HG02763 (cell line): ENCODE results near the gene SMIM38.
"Not testable (repeated sequence)": the region's sequence is repeated elsewhere in the genome, so short reads cannot be mapped to it uniquely, and the experiment has no call there.

Source experiments
- ATAC-seq: cut with Tn5 transposase; IDR thresholded peaks from one replicate; pipeline ENCODE4 v1.9.1; 2021; ENCODE audit warnings: mild to moderate bottlenecking, moderate library complexity; ENCODE audit not compliant: unreplicated experiment

The SMIM38 gene

DNA sequence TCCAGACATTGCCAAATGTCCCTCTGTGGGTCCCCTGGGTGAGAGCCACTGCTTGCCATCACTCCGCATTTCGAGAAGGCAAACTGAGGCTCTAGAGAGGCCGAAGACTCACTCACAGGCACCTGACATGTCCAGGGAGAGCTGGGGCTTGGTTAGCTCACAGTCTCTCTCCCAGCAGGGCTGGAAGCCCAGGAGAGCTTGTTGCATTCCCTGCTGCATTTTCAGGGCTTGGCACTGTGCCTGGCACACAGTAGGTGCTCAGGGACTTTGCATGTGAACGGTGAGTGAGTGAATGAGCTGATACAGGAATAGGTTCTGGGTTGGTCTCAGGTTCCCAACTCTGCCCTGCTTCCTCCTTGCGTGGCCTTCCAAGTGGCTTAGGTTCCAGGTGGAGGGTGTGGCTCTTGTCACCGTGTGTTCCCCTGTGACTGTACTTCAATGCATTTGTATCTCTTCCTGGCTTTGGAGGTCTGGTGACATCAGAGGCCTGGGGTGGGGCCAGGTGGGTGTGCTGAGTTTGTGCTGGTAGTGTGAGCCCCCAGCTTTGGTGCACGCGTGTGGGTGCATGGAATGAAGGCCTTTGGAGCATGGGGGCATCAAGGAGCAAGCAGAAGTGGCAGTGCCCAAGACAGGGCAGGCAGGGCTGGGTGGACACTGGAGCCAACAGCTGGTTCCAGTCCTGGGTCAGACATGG lies 18.4 kb upstream of the SMIM38 start:
- ATAC-seq: no peak

DNA sequence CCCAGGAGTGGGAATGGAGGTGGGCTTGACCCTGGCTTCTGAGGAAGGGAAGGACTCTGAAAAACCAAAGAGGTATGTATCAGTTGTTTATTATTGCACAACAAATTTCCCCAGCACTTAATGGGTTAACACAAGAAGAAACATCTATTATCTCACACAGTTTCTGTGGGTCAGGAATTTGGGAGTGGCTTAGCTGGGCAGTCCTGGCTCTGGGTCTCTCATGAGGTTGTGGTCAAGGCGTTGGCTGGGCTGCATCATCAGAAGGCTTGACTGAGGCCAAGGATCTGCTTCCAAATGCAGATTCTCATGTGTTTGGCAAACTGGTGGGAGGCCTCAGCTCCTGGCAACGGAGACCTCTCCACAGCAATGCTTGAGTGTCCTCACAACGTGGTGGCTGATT lies 17.5 kb upstream of the SMIM38 start:
- ATAC-seq: no peak

DNA sequence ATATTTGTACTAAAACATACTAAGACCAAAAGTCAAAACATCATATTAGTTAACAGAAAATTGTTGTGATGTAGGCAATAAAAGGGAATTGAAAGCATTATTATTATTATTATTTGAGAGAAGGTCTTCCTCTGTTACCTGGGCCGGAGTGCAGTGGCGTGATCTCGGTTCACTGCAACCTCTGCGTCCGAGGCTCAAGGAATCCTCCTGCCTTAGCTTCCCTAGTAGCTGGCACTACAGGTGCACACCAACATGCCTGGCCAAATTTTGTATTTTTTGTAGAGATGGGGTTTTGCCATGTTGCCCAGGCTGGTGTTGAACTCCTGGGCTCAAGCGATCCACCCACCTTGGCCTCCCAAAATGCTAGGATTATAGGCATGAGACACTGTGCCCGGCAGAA lies 15.6 kb upstream of the SMIM38 start:
- not testable (repeated sequence) for ATAC-seq

DNA sequence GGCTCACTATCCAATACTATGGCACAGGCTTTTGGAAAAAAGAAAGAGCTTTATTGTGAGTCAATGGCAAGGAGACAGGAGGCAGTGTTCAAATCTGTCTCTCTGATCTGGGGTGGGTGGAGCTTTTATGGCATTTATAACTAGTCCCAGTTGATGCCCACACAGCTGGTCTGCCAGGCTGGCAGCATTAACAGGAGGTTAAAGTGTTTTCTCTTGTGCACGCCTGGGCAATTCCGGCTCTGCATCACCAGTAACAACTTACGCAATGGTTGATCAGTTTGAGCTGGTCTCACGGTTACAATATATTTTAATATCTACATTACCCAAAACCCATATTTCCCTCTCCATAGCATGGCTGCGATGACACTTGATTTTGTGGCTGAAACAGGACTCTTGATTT lies 15.1 kb upstream of the SMIM38 start:
- ATAC-seq: no peak

DNA sequence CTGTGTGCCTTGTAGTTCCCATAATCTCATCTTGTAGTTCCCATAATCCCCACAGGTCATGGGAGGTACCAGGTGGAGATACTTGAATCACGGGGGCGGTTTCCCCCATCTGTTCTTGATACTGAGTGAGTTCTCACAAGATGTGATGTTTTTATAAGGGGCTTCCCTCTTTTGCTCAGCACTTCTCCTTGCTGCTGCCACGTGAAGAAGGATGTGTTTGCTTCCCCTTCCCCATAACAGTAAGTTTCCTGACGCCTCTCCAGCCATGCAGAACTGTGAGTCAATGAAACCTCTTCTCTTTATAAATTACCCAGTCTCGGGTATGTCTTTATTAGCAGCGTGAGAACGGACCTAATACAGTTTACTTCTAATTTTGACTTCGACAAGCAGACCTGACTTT lies 14.0 kb upstream of the SMIM38 start:
- no peak for ATAC-seq

DNA sequence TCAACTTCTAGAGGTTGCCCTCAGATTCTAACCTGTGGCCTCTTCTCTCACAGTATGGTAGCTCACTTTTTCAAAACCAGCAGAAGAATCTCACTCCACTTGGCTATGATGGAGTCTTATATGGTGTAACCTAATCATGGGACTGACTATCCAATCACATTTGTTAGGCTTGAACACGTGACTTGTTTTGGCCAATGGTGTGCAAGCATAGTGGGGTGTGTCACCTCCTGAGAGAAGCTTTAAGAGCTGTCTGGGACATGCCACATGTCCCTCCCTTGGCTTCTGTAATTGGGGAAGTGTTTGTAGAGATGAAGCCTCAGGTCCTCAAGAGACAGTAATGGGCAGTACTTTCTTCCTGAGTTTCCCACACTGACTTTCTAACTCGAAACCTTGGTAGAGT lies 12.8 kb upstream of the SMIM38 start:
- no peak for ATAC-seq

DNA sequence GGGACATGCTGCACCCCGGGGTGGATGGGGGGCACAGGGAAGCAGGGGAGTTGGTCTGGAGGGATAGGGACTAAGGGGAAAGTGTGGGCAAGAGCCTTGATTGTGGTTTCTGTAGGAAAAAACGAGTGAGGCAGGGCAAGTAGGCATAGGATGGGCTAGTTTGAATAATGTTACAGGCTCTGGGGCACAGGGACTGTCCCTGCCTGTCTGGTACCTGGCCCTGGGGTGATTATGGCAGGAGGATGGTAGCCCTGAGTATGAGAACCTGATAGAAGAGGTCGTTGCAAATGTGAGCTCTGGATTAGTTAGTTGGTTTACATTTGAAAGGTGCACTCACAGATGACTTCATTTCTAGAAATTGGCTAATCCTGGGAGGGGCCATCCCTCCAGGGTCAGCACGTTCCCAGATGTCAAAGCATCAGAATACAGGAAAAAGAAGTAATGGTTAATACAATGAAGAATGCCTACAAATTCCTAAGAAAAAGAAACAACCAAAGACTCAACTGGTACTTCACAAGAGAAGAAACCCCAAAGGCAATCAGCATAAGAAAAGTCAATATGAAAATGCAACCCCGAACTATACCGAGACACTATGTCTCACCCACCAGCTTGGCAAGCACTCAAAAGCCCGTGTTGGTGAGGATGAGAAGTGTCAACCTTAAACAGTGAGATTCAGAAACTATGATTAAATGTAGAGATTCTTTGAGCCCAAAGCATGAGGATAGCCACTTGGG lies 11.3 kb upstream of the SMIM38 start:
- ATAC-seq: no peak

DNA sequence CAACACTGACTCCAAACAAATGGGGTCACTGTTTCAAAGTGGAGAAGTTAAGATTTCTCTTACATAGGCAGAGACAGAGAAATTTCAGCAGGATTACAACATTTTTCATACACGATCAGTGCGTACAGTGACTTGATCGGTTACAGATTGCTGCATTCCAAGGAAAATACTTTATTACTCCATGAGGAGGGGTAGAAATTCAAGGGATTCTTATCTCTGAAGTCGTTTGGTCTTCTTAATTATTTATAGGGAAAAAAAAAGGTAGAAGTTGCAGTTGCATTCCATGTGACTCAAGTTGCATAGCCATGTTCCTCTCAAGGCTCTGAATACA lies 10.7 kb upstream of the SMIM38 start:
- no peak for ATAC-seq

DNA sequence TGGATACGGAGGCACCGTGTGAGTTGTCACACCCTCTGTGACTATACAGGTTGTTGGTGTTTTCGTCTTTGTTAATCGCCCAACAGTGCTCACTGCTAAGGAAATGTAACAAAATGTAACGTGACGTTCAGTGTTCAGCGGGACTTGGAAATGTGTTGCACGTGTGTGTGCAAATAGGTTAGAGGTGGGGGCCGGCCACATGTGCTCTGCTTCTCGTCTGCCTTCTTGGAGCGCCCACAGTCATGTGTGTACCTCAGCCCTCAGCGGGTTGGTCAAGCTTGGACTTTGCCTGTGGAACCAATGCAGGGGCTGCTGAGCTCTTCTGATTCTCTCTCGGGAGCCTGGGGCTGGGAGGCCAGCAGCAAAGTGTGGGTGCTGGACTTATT lies 7.4 kb upstream of the SMIM38 start:
- ATAC-seq: no peak

DNA sequence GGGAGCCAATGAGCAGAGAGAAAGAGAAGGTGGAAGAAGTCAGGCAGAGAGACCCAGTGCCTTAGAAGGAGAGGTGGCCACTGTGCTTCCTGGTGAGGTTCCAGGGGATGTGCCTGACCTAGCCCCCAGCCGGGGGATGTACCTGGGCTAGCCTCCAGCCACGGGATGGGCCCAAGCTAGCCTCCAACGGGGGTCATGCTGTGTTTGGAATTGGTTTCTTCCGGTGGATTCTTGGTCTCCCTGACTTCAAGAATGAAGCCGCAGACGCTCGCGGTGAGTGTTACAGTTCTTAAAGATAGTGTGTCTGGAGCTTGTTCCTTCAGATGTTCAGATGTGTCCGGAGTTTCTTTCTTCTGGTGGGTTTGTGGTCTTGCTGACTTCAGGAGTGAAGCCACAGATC lies 6.9 kb upstream of the SMIM38 start:
- ATAC-seq: no peak

DNA sequence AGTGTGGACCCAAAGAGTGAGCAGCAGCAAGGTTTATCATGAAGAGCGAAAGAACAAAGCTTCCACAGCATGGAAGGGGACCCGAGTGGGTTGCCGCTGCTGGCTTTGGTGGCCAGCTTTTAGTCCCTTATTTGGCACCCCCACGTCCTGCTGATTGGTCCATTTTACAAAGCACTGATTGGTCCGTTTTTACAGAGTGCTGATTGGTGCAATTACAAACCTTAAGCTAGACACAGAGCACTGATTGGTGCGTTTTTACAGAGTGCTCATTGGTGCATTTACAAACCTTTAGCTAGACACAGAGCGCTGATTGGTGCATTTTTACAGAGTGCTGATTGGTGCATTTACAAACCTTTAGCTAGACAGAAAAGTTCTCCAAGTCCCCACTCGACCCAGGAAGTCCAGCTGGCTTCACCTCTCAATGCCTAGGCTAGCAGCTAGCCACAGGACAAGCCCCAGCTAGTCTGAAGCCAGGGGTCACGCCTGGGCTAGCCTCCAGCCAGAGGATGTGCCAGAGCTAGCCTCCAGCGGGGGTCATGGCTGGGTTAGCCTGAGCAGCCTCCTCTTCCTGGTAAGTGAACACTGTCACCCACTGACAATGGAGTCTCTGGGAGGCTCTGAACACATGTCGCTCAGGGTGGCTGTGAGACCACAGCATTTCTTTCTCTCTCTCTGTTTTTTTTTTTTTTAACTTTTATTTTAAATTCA lies 6.2 kb upstream of the SMIM38 start:
- not testable (repeated sequence) for ATAC-seq

DNA sequence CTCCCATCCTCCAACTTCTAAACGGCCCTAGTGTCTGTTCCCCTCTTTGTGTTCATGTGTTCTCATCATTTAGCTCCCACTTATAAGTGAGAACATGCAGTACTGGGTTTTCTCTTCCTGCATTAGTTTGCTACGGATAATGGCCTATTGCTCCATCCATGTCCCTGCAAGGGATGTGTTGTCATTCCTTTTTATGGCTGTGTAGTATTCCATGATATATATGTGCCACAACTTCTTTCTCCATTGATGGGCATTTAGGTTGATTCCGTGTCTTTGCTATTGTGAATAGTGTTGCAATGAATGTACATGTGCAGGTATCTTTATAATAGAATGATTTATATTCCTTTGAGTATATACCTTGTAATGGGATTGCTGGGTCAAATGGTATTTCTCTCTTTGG lies 5.6 kb upstream of the SMIM38 start:
- ATAC-seq: no peak

DNA sequence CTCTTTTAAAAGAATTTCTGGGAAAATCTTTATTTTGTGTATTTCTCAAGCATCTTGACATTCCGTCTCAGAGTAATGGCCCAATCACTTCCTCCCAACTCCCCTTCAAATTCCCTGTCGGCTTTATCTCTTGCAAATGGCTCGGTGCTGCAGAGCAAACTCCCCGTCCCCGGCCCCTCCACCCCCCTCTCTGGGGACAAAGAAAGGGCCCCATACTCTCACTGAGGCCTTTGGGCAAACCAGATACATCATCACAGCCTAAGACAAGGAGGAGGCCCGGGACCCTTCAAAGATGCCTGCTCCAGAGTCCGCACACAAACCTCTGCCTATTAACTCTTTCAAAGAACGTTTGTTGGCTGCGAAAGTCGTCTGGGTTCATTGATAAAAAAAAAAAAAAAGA lies 3.9 kb upstream of the SMIM38 start:
- no peak for ATAC-seq

DNA sequence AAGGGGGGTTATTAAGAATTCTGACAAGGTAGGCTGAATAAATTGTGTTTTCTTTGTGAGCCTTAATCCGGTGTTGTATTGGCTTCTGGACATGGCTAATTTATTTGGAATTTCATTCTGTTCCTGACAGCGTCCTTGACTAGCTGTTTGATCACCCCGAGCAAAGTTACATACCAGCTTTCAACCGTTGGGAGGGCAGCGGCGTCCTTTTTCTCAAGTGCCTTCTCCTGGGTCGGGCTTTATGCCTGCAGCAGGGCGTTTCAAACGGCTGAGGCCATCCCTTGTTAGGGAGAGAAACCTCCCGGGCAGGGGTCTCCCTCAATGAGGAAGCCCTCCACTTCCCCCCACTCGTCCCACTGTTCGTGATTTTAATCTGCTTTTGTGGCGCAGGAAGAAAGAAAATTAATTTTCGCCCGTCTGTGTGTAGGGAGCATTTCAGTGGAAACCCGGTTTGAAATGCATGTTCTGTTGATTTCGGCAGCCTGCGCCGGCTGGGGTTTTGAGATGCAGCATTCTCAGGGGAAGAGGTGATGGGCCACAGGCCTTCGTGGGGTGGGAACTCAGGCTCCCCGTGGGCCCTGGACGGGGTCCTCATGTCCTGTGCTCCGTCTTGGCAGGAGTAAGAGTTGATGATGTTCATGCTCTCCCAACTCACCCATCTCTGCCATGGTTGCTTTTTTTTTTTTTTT lies 2.9 kb upstream of the SMIM38 start:
- ATAC-seq: no peak

DNA sequence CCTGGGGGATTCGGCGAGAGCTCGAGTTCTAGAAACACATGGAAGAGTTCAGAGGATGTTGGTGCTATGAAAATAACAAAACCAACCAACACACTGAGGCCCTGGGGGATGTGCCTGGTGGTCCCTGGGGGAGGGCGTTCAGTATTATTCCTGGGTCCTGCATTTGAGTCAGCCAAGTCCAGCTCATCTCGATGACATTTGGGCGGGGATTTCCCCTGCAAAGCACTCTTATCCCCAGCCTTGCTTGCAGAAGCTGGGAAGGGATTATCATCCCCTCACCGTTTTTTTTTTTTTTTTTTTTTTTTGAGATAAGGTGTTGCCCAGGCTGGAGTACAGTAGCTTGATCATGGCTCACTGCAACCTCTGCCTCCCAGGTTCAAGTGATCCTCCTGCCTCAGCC lies 2.1 kb upstream of the SMIM38 start:
- ATAC-seq: no peak

DNA sequence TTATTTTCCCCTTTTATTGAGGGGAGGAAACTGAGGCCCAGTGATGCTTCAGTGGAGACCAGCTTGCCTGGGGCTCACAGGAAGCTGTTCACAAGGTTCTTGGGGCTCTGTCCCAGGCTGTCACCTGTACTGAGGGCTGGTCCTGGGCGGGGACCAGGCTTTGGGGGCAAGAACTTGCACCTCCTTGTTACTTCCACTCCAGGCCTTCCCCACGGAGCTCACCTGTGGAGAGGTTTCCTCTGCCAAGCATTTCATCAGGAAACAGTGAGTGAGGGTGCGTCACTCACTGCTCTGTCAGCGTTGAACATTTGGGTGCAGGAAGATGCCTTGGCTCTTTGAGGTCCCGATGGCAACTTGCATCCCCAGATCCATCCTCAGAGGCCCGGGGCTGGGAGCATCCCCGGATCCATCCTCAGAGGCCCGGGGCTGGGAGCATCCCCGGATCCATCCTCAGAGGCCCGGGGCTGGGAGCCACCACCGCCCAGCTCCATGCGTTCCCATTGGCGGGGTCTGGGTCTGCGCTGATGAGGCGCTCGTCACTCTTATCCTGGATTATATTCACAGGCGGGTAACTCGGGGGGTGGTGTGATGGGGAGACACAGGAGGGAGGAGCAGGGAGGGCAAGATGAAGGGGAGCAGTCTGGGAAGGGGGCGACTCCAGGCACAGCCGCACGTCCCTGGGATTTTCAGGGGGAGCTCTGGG lies 1.4 kb upstream of the SMIM38 start:
- ATAC-seq: no peak

DNA sequence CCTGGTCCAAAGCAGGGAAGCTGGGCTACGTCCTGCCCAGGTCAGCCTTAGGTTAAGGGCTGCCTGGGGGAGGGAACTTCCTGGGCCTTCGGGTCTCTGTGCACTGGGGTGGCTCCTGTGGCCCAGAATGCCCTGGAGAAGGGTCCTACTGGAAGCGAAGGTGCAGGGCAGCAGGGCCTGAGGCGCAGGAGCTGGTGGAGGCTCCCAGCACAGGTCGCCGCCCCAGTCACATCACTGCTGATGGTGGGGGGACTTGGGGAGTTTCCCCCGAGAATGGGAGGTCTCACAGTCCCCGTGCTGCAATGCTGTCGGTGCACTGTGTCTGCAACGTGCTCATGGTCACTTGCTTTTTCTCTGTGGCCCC lies 815 bp upstream of the SMIM38 start:
- ATAC-seq: no peak

DNA sequence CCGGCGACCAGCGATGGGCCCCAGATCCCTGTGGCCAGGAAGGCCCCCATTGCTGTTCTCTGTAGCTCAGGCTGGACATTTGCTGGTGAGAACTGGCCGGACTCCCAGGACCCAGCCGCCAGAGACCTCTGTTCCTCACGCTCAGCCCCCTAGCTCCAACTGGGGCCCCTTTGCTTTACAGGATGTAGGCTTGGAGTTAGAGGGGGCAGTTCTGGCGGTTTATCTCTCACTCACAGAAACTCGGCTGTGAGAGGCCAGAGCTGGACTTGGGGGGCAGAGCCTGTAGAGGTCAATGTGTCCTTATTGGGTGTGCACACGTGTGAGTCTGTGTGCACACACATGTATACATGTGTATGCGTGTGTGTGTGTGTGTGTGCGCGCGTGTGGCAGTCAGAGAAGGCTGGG lies 502 bp downstream of the SMIM38 start:
- no peak for ATAC-seq

DNA sequence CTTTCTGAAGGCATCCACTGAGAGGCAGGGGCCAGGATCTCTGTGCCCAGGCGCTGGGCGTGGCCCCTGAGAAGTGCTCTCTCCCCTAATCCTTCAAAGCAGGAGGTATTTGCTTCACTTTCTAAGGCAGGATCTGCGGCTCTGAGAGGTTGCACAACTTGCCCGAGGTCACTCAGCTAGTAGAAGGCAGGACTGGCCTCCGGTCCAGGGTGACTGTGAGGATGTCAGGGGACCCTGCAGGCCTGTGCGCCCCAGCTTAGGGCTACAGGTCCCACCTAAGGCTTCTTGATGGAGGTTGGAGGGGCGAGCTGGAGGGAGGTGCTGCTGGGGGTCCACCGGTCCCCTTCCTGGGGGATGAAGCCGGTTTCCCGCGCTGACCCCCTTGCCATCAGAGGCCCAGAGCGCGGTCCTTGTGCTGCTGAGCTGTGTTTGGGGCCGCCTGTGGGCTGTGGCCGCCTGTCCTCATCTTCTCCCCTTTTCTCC lies 979 bp downstream of the SMIM38 start:
- ATAC-seq: no peak

DNA sequence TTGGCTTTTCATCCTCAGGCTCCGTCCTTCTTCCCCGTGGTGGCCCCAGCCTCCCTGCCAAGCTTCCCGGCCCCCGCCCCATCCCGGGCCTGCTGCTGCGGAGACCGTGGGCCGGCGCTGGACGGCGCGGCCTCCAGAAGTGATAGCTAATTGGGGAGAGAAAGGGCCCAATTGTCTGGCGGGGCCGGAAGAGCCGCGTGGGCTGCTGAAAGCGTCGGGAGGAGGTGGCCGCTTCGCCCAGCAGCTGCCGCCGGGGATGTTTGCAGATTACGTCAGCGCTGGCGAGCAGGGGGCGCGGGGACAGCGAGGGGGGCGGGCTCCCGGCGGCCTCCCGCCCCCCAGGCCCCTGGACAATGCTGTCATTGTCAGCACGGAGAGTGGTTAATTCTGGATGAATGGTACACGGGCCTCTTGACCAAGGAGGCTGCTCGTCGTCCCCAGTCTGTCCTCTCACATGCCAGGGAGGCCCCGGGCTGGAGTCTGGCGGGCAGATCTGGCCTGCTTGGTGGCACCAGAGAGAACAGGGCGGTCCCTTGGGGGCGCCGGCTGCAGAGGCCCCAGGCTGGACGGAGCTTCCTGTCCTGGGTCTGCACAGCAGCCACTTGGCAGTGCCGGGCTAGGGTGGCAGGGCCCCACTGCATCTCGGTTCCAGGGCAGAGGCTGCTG lies 1.6 kb downstream of the SMIM38 start:
- no peak for ATAC-seq

DNA sequence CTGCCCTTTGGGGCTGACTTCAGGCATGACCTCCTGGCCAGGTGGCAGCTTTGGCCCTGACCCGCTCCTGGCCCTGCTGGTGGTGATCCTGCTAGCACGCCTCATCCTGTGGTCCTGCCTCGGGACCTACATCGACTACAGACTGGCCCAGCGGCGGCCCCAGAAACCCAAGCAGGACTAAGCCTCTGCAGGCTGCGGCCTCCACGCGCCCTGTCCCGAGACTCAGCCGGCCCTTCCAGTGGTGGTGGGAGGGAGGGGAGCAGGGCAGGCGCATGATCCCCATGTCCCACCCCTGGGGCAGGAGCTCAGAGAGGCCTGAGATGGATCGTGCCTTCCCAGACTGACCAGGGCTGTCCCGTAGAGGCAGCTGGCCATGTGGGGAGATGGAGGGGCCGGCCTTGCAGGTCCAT lies 2.1 kb downstream of the SMIM38 start:
- ATAC-seq: no peak
